ENCODE data around the gene TUT7.

DNA sequence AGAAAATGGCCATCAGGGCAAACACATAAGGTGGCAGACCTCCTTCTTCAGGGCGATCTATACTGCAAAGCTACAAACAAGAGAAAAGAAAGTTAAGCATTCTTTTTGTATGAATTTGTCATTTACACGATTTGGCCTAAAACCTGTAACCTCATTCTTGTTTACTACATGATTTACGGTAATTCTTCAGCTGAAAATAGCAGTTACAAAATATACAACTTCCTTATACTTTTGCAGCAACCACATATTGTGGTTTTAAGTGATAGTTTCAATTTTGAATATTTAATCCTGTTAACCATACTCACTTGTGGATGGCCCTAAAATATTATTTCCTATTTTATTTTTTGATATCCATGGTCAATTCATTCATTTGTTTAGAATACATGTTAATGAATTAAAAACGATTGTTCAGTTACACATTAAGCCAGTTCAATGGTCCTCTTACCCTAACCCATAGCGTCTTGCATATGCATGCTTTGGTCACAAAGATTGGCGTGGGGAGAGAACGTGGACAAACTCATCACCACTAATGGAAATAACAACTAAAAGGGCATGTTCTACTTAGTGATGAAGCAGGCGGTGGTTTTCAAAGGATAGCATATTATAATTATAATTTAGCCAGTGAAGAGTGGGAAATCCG is 16.6 kb downstream of the TUT7 start:
- TF ChIP-seq EP300 (IDR thresholded peaks at IDR 0.05), result no peak
- TF ChIP-seq, protein P1, sequence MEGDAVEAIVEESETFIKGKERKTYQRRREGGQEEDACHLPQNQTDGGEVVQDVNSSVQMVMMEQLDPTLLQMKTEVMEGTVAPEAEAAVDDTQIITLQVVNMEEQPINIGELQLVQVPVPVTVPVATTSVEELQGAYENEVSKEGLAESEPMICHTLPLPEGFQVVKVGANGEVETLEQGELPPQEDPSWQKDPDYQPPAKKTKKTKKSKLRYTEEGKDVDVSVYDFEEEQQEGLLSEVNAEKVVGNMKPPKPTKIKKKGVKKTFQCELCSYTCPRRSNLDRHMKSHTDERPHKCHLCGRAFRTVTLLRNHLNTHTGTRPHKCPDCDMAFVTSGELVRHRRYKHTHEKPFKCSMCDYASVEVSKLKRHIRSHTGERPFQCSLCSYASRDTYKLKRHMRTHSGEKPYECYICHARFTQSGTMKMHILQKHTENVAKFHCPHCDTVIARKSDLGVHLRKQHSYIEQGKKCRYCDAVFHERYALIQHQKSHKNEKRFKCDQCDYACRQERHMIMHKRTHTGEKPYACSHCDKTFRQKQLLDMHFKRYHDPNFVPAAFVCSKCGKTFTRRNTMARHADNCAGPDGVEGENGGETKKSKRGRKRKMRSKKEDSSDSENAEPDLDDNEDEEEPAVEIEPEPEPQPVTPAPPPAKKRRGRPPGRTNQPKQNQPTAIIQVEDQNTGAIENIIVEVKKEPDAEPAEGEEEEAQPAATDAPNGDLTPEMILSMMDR (IDR thresholded peaks at IDR 0.05), result no peak
- no peak for TF ChIP-seq POLR2A (IDR thresholded peaks at IDR 0.05)
